ENCODE data around the gene OAT. TPM values are rescaled to one million over a fixed set of nuclear protein-coding genes. Genes with fewer than 3 reads are reported as not detected.

Gene OAT
- total RNA-seq, 4 donors from 2014 or later: 63.5 to 98.1 (median 92.1) TPM

- TF ChIP-seq CTCF (IDR thresholded peaks at IDR 0.05): no peak
- no peak for TF ChIP-seq POLR2A (IDR thresholded peaks at IDR 0.05)
- intact Hi-C loops (cut with DNase I; ENCODE audit: low total_unique reads): no loop called here
- WGBS, 2 donors: 50% methylated on average over 19 of the region's 19 CpGs
- no peak for DNase-seq (ENCODE audit: low spot score in 2 of 2)
- H3K4me3 ChIP-seq (ENCODE audit: low read depth, poor library complexity, severe bottlenecking): no peak overlapping the region
Observed at GRCh38 chr10:124381011-124381611, 37.6 kb downstream of the OAT start.

DNA sequence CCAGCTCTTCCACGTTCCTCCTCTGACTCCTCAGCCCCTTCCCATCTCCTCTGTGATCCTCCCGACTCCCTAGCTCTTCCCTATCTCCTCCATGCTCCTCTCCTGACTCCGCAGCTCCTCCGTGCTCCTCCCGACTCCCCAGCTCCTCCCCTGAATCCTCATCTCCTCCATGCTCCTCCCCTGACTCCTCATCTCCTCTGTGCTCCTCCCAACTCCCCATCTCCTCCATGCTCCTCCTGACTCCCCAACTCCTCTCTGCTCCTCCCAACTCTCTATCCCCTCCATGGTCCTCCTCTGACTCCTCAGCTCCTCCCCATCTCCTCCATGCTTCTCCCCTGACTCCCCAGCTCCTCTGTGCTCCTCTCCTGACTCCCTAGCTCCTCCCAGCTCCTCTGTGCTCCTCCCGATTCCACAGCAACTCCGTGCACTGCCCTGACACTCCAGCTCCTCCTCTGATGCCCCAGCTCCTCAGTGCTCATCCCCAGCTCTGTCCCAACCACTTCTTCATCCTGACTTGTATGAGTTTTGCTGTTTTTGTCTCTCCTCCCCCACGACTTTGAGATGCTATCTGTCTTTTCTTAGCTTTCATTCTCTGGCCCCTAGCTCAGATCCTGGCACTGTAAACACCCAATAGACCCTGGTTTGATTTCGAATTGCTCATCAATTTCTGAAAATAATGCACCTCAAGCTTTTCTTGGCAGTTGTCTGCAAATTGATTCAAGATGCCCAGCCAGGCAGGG, 38.3 kb downstream of the OAT start:
- TF ChIP-seq POLR2A (IDR thresholded peaks at IDR 0.05) (no peak), CTCF (IDR thresholded peaks at IDR 0.05) (no peak)
- WGBS, 2 donors: 76 to 77% methylated on average over 9 of the region's 9 CpGs
- H3K4me3 ChIP-seq (ENCODE audit: low read depth, poor library complexity, severe bottlenecking): no peak overlapping the region
- intact Hi-C loops (cut with DNase I; ENCODE audit: low total_unique reads): no loop called here
- DNase-seq (ENCODE audit: low spot score in 2 of 2): no peak

- 72 to 74% methylated on average over 10 of the region's 10 CpGs for WGBS, 2 donors
- no peak for TF ChIP-seq CTCF (IDR thresholded peaks at IDR 0.05)
- no peak for TF ChIP-seq POLR2A (IDR thresholded peaks at IDR 0.05)
- DNase-seq (ENCODE audit: low spot score in 2 of 2): no peak
- intact Hi-C loops (cut with DNase I; ENCODE audit: low total_unique reads): loop anchor here (10.0 kb wide), 1 partner anchor 795 kb away; no protein-coding TSS in a partner anchor
- H3K4me3 ChIP-seq (ENCODE audit: low read depth, poor library complexity, severe bottlenecking): no peak overlapping the region
Observed at GRCh38 chr10:124379609-124380193, 39.0 kb downstream of the OAT start.

GRCh38 chr10:124378881-124379471, 39.7 kb downstream of the OAT start:
- no peak for TF ChIP-seq CTCF (IDR thresholded peaks at IDR 0.05)
- no peak for TF ChIP-seq POLR2A (IDR thresholded peaks at IDR 0.05)
- no peak overlapping the region for H3K4me3 ChIP-seq (ENCODE audit: low read depth, poor library complexity, severe bottlenecking)
- no peak for DNase-seq (ENCODE audit: low spot score in 2 of 2)
- intact Hi-C loops (cut with DNase I; ENCODE audit: low total_unique reads): loop anchor here (10.0 kb wide), 1 partner anchor 794 kb away; no protein-coding TSS in a partner anchor
- WGBS, 2 donors: 52 to 57% methylated on average over 15 to 16 of the region's 16 CpGs

GRCh38 chr10:124378271-124378670, 40.5 kb downstream of the OAT start:
- intact Hi-C loops (cut with DNase I; ENCODE audit: low total_unique reads): loop anchor here (10.0 kb wide), 1 partner anchor 793 kb away; no protein-coding TSS in a partner anchor
- TF ChIP-seq POLR2A (IDR thresholded peaks at IDR 0.05) (no peak), CTCF (IDR thresholded peaks at IDR 0.05) (no peak)
- no peak for DNase-seq (ENCODE audit: low spot score in 2 of 2)
- 77 to 83% methylated on average over 7 of the region's 7 CpGs for WGBS, 2 donors
- no peak overlapping the region for H3K4me3 ChIP-seq (ENCODE audit: low read depth, poor library complexity, severe bottlenecking)
